HFFc6 (cell line): Measurements from ENCODE around the gene DYSF. TPM values are rescaled to one million over a fixed set of nuclear protein-coding genes. Genes with fewer than 3 reads are reported as not detected.

Experiments used
- DNase-seq: peaks from one replicate; pipeline ENCODE4 v3.0.0-alpha.2; 2018
- H3K27ac Mint-ChIP-seq: 2 replicates; pipeline ENCODE4 v1.8.0; 2020; ENCODE audit warnings: mild to moderate bottlenecking, mixed read lengths
- H3K27me3 Mint-ChIP-seq: 2 replicates; pipeline ENCODE4 v1.8.0; 2021; ENCODE audit warnings: mild to moderate bottlenecking, moderate library complexity, mixed read lengths; ENCODE audit not compliant: insufficient read depth
- H3K36me3 Mint-ChIP-seq: 2 replicates; pipeline ENCODE4 v1.8.0; 2021; ENCODE audit warnings: low read depth, mixed read lengths
- H3K4me1 Mint-ChIP-seq: 2 replicates; pipeline ENCODE4 v1.8.0; 2020; ENCODE audit warnings: low read depth, mixed read lengths
- H3K4me3 Mint-ChIP-seq: 2 replicates; pipeline ENCODE4 v1.8.0; 2020; ENCODE audit warnings: mild to moderate bottlenecking, moderate library complexity, mixed read lengths
- H3K9me3 Mint-ChIP-seq: 2 replicates; pipeline ENCODE4 v1.8.0; 2020; ENCODE audit warnings: mild to moderate bottlenecking, mixed read lengths
- CTCF ChIP-seq: fragments of 200-600 bp; sonication (generic); IDR thresholded peaks from 2 replicates; pipeline ENCODE4 v1.5.0; 2021; ENCODE audit warnings: antibody characterized with exemption, mild to moderate bottlenecking
- total RNA-seq, 6 experiments: library from RNA; stranded (reverse); fragmentation: NEBNext Ultra II Directional; extraction: Animal tissue kit (Norgen Biotek cat#: 25700); gene quantifications; 2 replicates in 1 of 6; 3 replicates in 5 of 6; pipeline ENCODE4 v1.2.3, GENCODE V29; 2021

DYSF gene
- total RNA-seq, 6 experiments from 2014 or later = 0.07 to 0.57 (median 0.32) TPM

GRCh38 chr2:71688530-71688929, 235.2 kb downstream of the DYSF start:
- no peak for TF ChIP-seq CTCF
- DNase-seq = no peak
- Mint-ChIP-seq H3K4me3 (no peak overlapping the region), H3K9me3 (no peaks in the 10 kb centered on the region), H3K27me3 (peaks cover 54% of the 10 kb centered on the region), H3K4me1 (no peaks in the 10 kb centered on the region), H3K36me3 (no peaks in the 10 kb centered on the region), H3K27ac (no peak overlapping the region)

GRCh38 chr2:71689393-71689792, 236.0 kb downstream of the DYSF start:
- Mint-ChIP-seq H3K4me1 (no peaks in the 10 kb centered on the region), H3K27ac (no peak overlapping the region), H3K36me3 (no peaks in the 10 kb centered on the region), H3K9me3 (no peaks in the 10 kb centered on the region), H3K27me3 (peaks cover 52% of the 10 kb centered on the region), H3K4me3 (no peak overlapping the region)
- TF ChIP-seq CTCF = no peak
- no peak for DNase-seq

GRCh38 chr2:71689968-71690834, 236.8 kb downstream of the DYSF start:
- no peaks in the 10 kb centered on the region for H3K9me3 Mint-ChIP-seq
- TF ChIP-seq CTCF = no peak
- no peak for DNase-seq
- H3K27me3 Mint-ChIP-seq = peaks cover 52% of the 10 kb centered on the region
- no peaks in the 10 kb centered on the region for H3K36me3 Mint-ChIP-seq
- H3K4me1 Mint-ChIP-seq = no peaks in the 10 kb centered on the region
- H3K27ac Mint-ChIP-seq = no peak overlapping the region
- H3K4me3 Mint-ChIP-seq = no peak overlapping the region

- Mint-ChIP-seq H3K9me3 (no peaks in the 10 kb centered on the region), H3K36me3 (no peaks in the 10 kb centered on the region), H3K27me3 (peaks cover 52% of the 10 kb centered on the region), H3K4me3 (no peak overlapping the region), H3K27ac (no peak overlapping the region), H3K4me1 (no peaks in the 10 kb centered on the region)
- no peak for TF ChIP-seq CTCF
- no peak for DNase-seq
Observed at GRCh38 chr2:71690876-71691475, 237.6 kb downstream of the DYSF start.

GRCh38 chr2:71691747-71692441, 238.5 kb downstream of the DYSF start:
- Mint-ChIP-seq H3K4me1 (no peaks in the 10 kb centered on the region), H3K27ac (no peak overlapping the region), H3K9me3 (no peaks in the 10 kb centered on the region), H3K27me3 (peaks cover 58% of the 10 kb centered on the region), H3K36me3 (no peaks in the 10 kb centered on the region), H3K4me3 (no peak overlapping the region)
- TF ChIP-seq CTCF = no peak
- no peak for DNase-seq
